IPS DF 19.7 (cell line): ENCODE data around the gene PCSK5.
A peak's percentile ranks its signal among the peaks of the same experiment; 100 is the strongest.
"Not testable (repeated sequence)": the region's sequence is repeated elsewhere in the genome, so short reads cannot be mapped to it uniquely, and the experiment has no call there.

ENCODE experiments used
- DNase-seq: peaks from one replicate; pipeline ENCODE4 v3.0.0-alpha.2; 2013; ENCODE audit warnings: low read depth, low spot score

PCSK5 gene

DNA sequence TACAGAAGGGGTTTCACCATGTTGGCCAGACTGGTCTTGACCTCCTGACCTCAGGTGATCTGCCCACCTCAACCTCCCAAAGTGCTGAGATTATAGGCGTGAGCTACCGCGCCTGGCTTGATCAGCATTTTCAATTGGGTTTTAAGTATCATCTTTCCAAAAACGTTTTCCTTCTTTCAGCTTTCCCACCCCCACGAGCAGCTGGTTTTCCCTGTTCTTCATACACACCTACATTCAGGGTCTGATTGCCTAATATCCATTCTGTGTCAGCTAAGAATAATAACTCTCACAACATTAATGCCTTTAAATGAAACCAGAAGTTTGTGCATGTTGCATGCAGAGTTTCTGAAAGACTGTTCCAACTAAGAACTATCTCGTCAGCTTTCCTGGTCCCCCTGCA is 465.4 kb downstream of the PCSK5 start:
- DNase-seq: no peak

DNA sequence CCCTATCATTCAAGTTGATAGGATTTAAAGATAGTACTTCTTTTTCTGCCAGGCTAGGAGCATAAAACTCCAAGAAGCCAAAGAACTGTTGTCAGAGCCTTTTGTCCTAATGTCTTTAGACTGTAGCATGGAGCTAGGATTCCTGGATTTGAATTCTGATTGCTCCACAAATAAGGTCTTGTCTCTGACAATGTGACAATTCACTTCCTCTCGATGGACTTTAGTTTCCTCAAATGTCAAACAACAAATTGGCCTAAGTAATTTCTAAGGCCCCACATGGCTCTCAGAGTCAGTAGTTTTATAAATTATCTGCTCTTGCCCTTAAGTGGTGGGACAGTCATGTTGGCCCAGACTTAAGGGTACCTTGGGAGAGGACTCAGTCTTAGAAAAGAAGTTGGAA is 467.1 kb downstream of the PCSK5 start:
- no peak for DNase-seq

DNA sequence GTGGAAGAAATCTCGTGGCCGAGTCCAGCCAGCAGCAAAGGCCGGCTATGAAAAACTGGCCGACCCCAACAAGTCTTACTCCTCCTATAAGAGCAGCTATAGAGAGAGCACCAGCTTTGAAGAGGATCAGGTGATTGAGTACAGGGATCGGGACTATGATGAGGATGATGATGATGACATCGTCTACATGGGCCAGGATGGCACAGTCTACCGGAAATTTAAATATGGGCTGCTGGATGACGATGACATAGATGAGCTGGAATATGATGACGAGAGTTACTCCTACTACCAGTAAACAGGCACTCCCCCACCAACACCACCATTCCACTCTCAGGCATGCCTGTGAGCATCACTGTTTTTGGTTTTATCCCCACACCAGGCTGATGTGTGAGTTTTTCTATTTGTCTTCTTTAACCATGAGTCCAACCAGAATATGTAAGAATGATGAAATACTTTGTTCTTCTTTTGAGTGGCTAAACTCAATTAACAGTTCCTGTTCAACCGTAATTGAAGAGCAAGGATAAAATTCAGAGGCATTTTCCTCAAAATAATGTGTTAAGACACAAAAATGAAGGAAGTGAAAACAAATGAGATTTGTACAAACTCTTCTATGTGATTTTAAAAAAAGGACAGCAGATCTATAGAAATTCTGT is 468.3 kb downstream of the PCSK5 start:
- DNase-seq: no peak

DNA sequence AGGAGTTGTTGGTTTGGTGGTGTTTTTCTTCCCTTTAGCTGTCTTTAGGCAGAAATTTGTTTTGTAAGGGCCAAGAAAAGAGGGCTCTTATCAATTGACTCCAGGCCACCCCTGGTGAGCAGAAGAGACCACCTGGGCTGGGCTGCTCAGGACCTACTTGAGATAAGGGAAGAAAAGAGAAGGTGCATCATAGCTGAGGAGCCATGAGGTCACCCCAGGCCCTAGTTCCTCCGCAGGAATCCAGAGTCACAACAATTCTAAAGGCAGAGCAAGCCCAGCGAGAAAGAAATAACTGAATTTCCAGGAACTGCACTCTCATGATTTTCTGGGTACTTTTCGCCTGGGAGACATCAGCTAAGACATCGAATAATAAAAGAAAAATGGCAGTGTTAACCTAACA is 468.9 kb downstream of the PCSK5 start:
- no peak for DNase-seq

DNA sequence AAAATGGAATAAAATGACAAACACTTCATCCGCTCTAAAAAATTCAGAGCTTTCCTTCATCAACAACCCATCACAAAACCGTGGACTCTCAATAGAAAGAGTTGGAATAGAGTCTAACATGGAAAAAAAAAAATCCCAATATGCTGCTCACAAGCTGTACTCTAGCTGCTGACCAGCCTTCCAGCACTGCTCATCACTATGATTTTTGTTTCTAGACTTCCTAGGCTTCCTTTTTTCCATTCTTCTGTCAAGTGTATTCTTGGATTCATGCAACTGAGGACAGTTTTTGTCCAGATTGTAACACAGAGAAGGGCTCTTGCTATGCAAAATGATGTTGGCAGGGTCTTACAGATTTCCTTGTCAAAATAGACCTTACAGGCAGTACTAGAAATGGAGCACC is 469.3 kb downstream of the PCSK5 start:
- no peak for DNase-seq

DNA sequence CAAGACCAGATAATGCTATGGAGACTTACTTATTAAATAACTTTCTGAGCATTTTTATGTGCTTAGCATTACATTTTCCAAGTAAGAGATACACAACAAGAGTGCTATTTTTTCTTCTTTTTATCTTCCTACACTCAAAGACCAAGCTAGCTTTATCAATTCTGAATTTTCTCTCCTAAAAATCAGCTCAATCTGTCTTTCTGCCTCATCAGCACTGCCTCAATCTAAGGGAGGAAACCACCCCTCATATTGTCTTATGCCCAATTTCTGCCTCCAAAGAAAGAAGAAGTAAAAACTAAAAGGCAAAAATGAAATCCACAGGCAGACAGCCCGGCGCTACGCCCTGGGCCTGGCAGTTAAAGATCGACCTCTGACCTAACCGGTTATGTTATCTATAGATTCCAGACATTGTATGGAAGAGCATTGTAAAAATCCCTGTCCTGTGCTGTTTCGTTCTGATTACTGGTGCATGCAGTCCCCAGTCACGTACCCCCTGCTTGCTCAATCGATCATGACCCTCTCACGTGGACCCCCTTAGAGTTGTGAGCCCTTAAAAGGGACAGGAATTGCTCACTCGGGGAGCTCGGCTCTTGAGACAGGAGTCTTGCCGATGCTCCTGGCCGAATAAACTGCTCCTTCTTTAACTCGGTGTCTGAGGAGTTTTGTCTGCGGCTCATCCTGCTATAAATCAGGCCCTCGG is 472.0 kb downstream of the PCSK5 start:
- DNase-seq: not testable (repeated sequence)

DNA sequence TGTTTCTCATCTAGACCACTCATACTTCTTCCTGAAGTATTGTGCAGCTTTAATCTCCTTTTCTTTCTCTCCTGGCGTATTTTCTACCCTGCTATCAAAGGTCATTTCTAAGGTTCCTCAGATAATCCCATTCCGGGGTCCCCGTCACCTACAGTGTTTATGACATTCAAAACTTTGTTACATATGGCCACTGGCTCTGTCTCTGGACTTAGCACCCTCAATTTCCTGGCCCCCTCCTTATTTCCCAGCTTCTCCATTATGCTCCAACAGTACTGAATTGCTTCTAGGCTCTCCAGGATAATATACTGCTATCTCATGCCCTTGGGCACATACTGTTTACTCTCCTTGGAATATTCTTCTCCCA is 472.5 kb downstream of the PCSK5 start:
- DNase-seq: no peak

DNA sequence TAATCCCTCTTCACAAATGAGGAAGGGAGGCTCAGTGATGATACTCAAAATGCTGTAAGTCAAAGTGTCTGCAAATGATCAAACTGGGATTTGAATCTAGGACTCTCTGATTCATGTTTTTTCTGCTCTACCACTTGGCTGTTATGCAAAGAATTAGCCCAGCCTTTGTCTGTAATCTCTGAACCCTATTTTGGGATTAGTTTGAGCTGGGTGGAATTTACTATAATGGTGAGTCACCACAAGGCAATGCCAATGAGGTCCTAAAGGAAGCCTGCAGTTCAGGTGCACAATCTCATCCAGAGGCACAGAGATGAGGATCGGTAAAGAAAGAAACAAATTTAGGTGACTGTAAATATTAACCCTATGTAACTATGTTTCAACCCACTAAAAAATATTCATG is 474.6 kb downstream of the PCSK5 start:
- DNase-seq: peak; percentile 5

DNA sequence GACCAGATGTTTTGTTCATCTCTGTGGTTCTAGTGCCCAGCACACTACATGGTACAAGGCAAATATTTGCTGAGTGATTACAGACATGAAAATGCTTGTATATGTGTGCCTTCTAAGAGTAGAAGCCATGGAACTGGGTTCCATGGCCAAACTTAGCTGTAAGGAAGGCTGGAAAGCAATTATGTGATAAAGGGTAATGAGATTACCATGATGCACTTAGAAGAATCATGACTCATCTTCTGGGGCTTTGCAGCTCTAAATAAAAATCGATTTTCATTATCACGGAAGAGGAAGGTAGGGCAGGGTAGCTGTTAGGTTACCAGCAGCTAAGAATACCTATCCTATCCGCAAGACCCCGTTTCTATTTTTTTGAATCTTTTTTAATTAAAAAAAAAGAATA is 475.8 kb downstream of the PCSK5 start:
- no peak for DNase-seq

DNA sequence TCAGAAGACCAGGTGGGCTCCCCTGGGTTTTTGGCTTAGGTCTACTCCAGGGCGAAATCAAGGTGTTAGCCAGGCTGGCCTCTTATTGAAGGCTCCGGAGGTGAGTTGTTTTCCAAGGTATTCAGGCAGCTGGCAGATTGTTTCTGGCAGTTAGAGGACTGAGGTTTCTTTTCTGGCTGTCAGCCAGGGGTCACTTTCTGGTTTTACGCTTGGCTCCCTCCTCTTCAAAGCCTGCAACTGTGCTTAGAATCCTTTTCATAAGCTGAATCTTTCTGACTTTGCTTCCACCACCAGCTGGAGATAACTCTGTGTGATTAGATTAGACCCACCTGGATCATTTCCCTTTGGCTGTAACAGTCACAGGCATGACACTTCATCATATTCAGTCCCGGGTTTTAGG is 479.1 kb downstream of the PCSK5 start:
- no peak for DNase-seq

DNA sequence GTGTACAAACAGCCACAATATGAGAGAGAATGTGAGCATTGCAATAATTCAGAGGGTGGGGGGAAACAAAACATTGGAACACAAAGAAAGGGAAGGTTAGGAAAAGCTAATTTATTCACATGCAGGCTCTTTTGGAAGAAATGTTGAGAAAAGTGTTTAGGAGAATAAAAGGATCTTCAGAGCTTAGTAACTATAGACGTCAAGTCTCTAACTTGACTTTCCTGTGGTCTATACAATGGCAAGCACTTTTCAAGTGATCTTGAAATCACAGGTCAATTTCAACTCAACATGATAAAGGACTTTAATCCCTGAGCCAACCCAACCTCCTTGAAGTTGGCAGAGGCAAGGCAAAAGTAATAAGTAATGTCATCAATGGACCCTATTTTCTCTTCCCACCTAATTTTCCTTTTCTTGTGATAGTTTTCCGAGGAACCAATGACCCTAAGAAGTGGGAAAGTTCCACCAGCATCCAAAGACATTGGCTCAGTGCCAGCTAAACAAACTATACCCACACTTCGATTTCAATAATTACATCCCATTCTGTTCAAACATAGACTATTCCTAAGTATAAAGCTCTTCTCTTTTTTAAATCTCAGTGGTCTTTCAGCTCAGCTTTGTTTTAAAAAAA is 480.0 kb downstream of the PCSK5 start:
- no peak for DNase-seq

DNA sequence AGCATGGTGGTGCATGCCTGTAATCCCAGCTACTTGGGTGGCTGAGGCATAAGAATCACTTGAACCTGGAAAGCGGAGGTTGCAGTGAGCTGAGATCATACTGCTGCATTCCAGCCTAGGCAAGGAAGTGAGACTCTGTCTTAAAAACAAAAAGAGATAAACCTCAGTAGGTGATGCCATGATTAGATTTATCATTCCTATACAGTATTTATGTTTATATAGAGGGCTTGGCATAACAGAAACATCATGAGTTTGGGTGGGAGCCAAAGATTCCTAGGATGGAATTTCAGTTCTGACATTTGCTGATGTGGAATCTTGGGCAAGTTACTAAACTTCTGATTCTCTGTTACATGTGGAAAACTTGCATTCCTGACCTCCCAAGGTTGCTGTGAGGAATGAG is 481.4 kb downstream of the PCSK5 start:
- DNase-seq: no peak

DNA sequence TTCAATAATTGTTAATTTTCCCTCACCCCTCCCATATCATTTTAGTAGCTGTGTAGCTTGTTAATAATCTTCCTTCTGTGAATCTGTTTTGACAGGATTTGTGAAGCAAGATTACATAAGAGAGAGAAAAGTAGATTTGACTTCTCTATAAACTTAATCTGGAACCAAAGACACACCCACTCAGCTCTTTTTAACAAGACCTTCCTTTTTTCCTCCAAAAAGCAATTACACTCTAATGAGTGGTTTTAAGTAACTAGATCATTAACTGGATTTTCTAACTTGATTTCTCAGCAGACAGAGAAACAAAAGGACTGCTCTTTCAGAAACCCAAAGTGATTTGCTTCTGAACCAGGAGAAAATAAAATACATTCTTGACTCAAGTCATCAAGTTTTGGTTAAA is 481.9 kb downstream of the PCSK5 start:
- no peak for DNase-seq

DNA sequence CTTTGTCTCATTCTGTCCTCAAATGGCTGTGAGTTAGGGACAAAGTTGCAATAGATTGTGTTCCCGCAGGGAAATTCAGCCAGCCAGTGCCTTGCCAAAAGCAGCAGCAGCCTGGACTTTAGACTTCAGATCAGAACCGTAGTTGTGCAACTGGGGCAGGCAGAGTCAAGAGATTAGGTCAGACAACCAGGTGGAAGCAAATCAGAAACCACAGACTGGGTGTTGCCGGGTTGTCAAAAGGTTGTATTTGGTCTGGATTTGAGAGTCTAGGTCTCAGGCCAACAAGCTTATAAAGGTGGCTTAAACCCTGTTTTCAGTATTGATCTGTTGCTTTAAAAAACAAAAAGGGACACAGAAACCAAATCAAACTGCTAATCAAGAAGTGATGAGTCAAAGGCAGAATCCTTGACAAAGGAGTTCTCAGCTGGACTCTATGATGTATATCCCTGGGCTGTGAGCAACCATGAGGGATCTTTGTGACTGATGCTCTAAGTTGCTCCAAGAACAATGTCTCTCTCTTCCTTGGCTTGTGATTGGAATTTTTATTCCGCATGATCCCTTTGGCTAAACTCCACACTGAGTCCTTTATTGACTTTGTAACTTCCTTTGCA is 482.8 kb downstream of the PCSK5 start:
- no peak for DNase-seq

DNA sequence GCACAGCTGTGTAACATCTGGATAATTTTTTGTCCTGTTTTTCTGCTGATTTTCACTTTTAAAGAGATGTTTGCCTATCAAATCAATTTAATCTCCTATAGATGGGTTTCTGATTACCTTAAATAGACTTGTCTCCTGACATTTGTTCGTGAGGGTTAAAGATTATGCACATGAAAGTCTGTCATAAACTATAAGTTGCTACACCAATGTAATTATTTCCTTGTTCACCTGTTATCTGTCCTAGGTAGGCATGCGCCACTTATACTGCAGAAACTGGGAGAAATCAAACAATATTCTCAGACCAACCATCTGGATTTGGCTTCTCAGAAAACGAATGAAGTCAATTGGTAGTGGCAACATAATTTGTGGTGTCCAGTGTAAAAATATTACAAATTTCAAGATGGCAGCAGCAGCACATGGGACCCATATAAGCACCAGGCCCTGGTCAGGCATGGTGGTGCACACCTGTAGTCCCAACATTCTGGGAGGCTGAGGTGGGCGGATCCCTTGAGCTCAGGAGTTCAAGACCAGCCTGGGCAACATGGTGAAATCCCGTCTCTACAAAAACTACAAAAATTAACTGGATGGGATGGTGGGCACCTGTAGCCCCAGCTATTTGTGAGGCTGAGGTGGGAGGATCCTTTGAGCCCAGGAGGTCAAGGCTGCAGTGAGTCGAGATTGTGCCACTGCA is 483.5 kb downstream of the PCSK5 start:
- no peak for DNase-seq

DNA sequence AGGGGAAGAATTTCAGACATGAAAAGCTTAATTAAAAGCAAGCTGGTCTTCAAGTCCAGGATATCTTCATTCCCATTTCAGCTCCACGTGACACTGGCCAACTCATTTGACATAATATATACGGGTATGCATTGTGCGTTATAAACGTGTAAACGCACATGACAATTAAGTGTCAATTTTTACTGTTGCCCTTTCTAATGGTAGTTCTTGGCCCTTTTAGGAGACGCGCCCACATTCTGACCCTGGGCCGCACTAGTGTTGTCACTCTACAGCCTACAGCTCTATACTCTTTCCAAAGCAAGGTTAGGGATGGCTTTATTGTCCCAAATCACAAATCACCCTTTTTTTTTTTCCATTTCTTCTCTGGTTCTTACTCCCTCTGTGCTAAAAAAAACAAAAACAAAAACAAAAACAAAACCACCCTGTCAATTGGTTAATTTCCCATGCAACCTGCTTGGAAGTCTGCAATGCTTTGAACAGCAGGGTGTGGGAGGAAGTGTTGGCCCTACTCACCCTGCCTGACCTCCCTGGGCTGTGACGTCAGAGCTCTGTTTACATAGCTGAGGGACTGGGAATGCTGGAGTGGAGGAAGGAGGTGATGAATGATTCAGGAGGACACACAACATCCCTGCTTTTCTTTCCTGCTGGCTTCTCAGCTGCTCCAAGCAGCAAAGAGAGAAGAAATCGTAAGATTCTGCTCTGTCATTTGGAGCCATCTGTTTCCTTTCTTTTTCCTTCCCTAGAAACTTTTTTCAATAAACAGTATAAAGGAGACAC is 484.5 kb downstream of the PCSK5 start:
- DNase-seq: no peak

DNA sequence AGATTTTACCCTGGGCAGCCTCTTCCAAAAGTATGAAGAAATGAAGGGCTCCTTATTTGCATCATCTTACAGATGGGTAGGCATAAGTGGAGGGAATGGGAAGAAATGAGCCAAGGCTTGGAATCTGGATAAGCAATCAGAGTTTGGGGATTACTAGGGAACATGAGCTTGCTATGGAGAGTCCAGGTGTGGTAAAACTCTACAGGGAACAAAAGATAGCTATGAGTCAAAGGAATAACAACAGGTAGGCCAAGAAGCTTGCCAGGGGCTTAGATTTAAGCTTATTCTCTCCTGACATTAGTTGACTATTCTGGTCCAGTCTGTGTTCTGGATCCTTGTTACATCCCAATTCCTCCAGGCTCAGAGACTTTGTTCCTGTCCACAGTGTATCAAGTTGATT is 487.3 kb downstream of the PCSK5 start:
- no peak for DNase-seq

DNA sequence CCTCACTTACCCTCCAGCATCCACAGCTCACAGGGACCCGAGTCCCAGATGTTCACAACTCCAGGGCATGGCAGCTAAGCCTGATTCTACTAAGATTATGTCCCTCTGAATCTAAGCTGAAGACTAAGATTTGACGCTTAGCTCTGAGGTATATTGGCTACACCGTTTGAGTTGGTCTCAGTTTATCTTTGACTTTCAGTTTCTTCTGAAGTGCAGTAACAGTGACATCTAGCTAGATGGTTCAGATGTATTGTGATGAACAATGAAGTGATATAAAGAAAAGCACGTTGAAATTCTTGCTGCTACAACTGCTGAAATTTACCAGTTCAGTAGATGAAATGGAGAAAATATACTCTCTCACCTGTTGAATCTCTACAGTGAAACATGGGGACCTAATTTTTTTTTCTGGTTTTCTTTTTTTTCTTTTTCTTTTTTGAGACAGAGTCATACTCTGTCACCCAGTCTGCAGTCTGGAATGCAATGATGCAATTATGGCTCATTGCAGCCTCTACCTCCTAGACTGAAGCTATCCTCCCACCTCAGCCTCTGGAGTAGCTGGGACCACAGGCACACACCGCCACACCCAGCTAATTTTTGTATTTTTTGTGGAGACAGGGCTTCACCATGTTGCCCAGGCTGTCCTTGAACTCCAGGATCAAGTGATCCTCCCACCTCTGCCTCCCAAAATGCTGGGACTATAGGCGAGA is 488.0 kb downstream of the PCSK5 start:
- no peak for DNase-seq

DNA sequence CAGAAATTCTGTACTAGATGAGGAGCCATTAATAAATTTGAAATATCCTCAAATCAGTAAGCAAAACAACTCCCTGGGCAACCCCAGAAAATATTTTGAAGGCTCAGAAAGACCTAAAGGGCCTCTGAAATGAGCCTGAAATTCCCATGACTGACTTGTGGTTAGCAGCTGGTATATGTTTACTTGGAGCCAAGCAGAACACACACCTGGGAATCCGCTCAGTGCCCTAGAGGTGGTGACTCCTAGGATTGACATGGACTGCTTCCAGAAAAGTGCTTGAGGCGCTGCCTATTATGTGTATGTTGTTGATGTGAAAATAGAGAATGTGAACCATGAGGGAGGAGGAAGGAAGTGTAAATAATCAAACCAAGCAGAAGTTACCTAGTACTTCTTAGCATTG is 489.0 kb downstream of the PCSK5 start:
- no peak for DNase-seq

DNA sequence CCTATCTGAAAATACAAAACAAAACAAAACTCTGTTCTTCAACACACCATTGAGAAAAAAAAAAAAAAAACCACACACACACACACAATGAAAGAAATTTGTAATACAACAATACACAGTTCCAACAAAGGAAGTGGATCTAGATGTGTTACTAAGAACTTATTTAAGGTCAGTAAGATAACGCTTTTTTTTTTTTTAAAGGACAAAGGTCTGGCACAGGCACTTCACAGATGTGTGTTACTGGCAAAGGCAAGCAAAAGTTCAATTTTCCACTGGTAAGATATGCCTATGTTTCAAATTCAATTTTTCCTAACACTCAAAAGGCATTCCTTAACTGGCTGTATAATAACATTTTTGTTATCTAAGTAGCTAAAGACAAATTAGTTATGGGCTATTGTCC is 500.2 kb downstream of the PCSK5 start:
- no peak for DNase-seq
